ENCODE data around the gene BHLHE40. TPM values are rescaled to one million over a fixed set of nuclear protein-coding genes. Genes with fewer than 3 reads are reported as not detected.
A peak's percentile ranks its signal among the peaks of the same experiment; 100 is the strongest.

The BHLHE40 gene
- total RNA-seq, 1 experiment from 2014 or later, result 6.7 TPM

DNA sequence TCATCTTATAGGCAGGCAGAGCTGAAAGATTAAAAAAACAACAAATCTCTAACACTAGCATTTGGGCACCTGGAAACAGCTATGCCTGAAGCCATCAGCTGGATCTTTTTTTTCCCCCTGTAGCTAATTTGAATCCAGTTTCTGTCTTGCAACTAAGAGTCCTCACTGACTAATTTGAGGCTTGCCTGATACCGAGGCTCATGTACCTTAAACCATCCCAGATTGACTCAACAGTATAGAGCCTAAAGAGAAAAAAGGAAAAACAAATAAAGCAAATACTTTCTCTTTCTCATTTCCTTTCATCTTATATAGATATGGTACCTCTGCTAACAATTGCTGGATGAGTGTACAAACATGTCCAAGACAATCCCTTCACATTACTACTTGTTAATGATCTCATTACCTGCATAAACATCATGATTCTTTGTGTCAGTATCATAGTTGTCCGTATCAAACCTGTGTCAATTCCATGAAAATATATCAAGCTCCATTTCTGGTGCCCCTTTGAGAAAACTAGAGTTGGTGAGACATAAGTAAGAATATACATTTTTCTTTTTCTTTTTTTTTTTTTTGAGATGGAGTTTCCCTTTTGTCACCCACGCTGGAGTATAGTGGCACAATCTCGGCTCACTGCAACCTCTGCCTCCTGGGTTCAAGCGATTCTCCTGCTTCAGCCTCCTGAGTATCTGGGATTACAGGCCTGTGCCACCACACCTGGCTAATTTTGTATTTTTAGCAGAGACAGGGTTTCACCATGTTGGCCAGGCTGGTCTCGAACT is 43.1 kb downstream of the BHLHE40 start:
- no peak for DNase-seq
- Histone ChIP-seq H3K4me3 (ENCODE audit: insufficient read depth, low read depth, low read length) (no peak overlapping the region), H3K36me3 (replicated peaks; ENCODE audit: control insufficient read depth, insufficient read depth, low read length) (no peaks in the 10 kb centered on the region), H3K27me3 (ENCODE audit: control insufficient read depth, insufficient read depth, low read length) (no peaks in the 10 kb centered on the region)

DNA sequence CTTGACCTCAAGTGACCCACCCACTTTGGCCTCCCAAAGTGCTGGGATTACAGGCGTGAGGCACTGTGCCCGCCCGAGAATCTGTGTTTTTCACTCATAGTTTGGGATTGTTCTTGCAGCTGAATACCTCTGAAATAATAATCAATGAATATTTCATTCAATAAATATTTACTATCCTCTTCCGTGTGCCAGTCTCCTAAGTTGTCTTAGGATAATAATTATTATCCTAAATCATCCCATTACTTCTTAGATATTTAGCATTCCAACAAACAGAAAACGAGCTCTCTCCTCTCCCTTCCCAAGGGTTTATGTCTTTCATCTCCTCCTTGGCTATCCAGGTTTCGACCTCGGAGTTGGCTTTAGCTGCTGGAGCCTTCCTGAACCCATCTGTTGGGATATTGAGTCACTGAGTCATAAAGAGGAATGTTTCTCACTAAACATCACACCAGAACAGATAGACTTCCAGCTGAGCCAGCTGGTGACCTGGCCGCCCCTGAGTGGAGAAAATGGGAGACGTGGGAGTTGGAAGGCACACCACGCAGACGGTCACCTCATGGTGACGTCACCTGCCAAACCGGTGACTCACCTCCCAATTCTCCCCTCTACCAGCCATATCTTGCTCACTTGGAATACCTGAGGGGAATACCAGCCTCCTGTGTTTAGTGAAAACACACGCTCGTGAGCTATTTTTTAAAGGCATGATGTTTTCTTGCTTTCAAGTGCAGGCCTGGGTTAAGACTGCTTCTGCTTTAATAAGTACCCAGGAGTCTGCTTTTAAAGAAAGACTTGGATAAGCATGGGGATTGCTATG is 43.9 kb downstream of the BHLHE40 start:
- Histone ChIP-seq H3K36me3 (replicated peaks; ENCODE audit: control insufficient read depth, insufficient read depth, low read length) (no peaks in the 10 kb centered on the region), H3K4me3 (ENCODE audit: insufficient read depth, low read depth, low read length) (no peak overlapping the region), H3K27me3 (ENCODE audit: control insufficient read depth, insufficient read depth, low read length) (no peaks in the 10 kb centered on the region)
- DNase-seq, result peak; percentile 39

DNA sequence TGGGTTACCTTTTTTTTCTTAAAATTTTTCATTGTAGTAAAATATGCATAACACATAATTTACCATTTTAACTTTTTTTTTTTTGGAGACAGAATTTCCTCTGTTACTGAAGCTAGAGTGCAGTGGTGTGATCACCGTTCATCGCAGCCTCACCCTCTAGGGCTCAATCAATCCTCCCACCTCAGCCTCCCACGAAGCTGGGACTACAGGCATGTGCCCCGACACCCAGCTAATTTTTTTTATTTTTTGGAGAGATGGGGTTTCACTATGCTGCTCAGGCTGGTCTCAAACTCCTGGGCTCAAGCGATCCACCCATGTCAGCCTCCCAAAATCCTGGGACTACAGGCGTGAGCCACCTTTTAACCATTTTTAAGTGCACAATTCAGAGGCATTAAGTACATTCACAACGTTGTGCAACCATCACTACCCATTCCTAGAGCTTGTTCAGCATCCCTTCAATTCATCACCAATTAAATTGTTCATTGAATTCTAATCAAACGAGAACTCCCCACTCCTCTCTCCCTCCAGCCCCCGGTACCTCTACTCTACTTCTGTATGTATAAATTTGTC is 44.6 kb downstream of the BHLHE40 start:
- no peak for DNase-seq
- no peak overlapping the region for H3K4me3 ChIP-seq (ENCODE audit: insufficient read depth, low read depth, low read length)
- H3K27me3 ChIP-seq (ENCODE audit: control insufficient read depth, insufficient read depth, low read length), result no peaks in the 10 kb centered on the region
- H3K36me3 ChIP-seq (replicated peaks; ENCODE audit: control insufficient read depth, insufficient read depth, low read length), result no peaks in the 10 kb centered on the region

DNA sequence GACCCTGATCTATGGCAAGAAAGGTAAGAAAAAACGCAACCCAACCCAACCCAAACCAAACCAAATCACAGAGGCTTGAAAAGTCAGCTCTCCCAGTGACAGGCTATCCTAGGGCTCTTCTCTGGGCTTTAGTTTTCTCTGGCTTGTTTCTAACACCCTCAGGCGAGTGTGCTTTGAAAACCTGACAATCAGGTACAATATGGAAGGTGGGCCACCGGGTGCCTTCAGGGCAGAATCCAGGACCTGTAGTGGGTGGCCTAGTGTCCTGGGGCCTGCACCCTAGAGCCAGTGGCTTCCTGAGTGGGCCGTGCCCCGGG is 46.8 kb downstream of the BHLHE40 start:
- Histone ChIP-seq H3K4me3 (ENCODE audit: insufficient read depth, low read depth, low read length) (peak overlapping the region; percentile 50; the same call in 1 of the 2 replicates), H3K36me3 (replicated peaks; ENCODE audit: control insufficient read depth, insufficient read depth, low read length) (no peaks in the 10 kb centered on the region), H3K27me3 (ENCODE audit: control insufficient read depth, insufficient read depth, low read length) (no peaks in the 10 kb centered on the region)
- no peak for DNase-seq

GRCh38 chr3:5029715-5030114 is 50.5 kb downstream of the BHLHE40 start:
- Histone ChIP-seq H3K27me3 (ENCODE audit: control insufficient read depth, insufficient read depth, low read length) (no peaks in the 10 kb centered on the region), H3K36me3 (replicated peaks; ENCODE audit: control insufficient read depth, insufficient read depth, low read length) (no peaks in the 10 kb centered on the region), H3K4me3 (ENCODE audit: insufficient read depth, low read depth, low read length) (no peak overlapping the region)
- no peak for DNase-seq

GRCh38 chr3:5030152-5030551 is 50.9 kb downstream of the BHLHE40 start:
- no peak for DNase-seq
- no peak overlapping the region for H3K4me3 ChIP-seq (ENCODE audit: insufficient read depth, low read depth, low read length)
- no peaks in the 10 kb centered on the region for H3K36me3 ChIP-seq (replicated peaks; ENCODE audit: control insufficient read depth, insufficient read depth, low read length)
- no peaks in the 10 kb centered on the region for H3K27me3 ChIP-seq (ENCODE audit: control insufficient read depth, insufficient read depth, low read length)

DNA sequence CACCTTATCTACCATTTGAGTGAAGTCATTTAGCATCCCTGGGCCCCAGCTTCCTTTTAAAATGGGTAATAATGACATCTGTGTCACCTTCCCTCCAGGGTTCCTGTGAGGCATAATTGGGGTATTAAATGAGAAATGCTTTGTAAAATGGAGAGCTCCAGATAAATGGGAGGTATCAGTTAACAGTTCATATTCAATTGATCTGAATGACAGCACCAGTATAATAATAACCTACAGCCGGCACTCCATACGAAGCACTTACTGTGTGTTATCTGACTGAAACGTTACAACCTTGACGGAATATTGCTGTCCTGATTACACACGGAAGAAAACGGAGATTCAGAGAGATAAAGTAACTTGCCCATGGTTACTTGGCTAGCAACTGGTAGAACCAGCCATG is 53.6 kb downstream of the BHLHE40 start:
- Histone ChIP-seq H3K36me3 (replicated peaks; ENCODE audit: control insufficient read depth, insufficient read depth, low read length) (no peaks in the 10 kb centered on the region), H3K27me3 (ENCODE audit: control insufficient read depth, insufficient read depth, low read length) (no peaks in the 10 kb centered on the region), H3K4me3 (ENCODE audit: insufficient read depth, low read depth, low read length) (no peak overlapping the region)
- DNase-seq, result no peak

Other genes with a start within 250 kb of the BHLHE40 start
- 30.7 and 39.6 TPM in 2 replicates for gene ARL8B, start 142.9 kb downstream of the BHLHE40 start, total RNA-seq (2014; rRNA removed; shearing (Covaris generic))
- 12.6 and 13.2 TPM in 2 replicates for gene EDEM1, start 208.3 kb downstream of the BHLHE40 start, total RNA-seq (2014; rRNA removed; shearing (Covaris generic))